Measurements from ENCODE around the gene BLOC1S3. TPM values are rescaled to one million over a fixed set of nuclear protein-coding genes. Genes with fewer than 3 reads are reported as not detected.

Gene BLOC1S3
- total RNA-seq, 1 experiment from 2014 or later: 11.5 TPM

- Histone ChIP-seq H3K4me1 (replicated peaks; ENCODE audit: insufficient read depth) (peaks cover 10% of the 10 kb centered on the region; the same call in 1 of the 2 replicates), H3K4me2 (no peak overlapping the region), H3K27ac (no peak overlapping the region), H3K27me3 (ENCODE audit: insufficient read depth, low read depth) (no peaks in the 10 kb centered on the region), H3K4me3 (no peak overlapping the region), H3K9me3 (ENCODE audit: insufficient read depth, low read depth) (no peaks in the 10 kb centered on the region), H3K36me3 (ENCODE audit: low read depth) (no peaks in the 10 kb centered on the region), H3F3A (ENCODE audit: insufficient read depth, low read depth) (peaks cover 12% of the 10 kb centered on the region; the same call in 1 of the 2 replicates), H3K79me2 (ENCODE audit: low read depth) (peaks cover 13% of the 10 kb centered on the region), H3K9me2 (ENCODE audit: insufficient read depth) (no peaks in the 10 kb centered on the region), H2AFZ (no peak overlapping the region), H4K20me1 (ENCODE audit: insufficient read depth) (peaks cover 10% of the 10 kb centered on the region; the same call in 1 of the 2 replicates)
- intact Hi-C loops (cut with micrococcal nuclease; ENCODE audit: unreplicated experiment): no loop called here
- ChIA-PET POLR2A (ENCODE audit: unreplicated experiment) (interaction anchor here (0.6 kb wide), 1 partner anchor 244 kb away, joined by 5 read pairs; no protein-coding TSS in a partner anchor), CTCF (no interaction called here)
- BruUV-seq (replicated peaks): no TSS peak
- DNase-seq: no peak
- TF ChIP-seq, protein P1, sequence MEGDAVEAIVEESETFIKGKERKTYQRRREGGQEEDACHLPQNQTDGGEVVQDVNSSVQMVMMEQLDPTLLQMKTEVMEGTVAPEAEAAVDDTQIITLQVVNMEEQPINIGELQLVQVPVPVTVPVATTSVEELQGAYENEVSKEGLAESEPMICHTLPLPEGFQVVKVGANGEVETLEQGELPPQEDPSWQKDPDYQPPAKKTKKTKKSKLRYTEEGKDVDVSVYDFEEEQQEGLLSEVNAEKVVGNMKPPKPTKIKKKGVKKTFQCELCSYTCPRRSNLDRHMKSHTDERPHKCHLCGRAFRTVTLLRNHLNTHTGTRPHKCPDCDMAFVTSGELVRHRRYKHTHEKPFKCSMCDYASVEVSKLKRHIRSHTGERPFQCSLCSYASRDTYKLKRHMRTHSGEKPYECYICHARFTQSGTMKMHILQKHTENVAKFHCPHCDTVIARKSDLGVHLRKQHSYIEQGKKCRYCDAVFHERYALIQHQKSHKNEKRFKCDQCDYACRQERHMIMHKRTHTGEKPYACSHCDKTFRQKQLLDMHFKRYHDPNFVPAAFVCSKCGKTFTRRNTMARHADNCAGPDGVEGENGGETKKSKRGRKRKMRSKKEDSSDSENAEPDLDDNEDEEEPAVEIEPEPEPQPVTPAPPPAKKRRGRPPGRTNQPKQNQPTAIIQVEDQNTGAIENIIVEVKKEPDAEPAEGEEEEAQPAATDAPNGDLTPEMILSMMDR (conservative IDR thresholded peaks at IDR 0.05): no peak
- TF ChIP-seq EZH2 (IDR thresholded peaks at IDR 0.05; ENCODE audit: low read depth): no peak
Measured at GRCh38 chr19:45172611-45173208, 5.9 kb upstream of the BLOC1S3 start.

DNA sequence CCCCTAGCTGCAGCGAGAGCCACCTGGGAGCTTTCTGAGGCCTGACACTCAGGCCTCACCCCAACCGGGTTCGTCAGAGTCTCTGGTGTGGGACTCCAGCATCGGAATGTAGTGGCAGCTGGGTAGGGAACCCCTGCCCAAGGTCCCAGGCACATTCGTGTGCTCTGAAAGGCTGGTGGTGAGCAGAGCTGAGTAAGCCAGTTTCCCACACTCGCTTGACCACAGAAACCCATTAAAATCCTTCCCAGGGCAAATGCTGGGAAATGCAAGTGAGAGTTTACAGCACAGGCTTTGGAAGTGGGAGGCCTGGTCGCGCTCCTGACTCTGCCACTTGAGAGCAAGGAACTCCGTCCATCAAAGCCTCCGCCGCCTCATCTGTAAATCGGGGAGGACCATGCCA, 4.8 kb upstream of the BLOC1S3 start:
- no TSS peak for BruUV-seq (replicated peaks)
- intact Hi-C loops (cut with micrococcal nuclease; ENCODE audit: unreplicated experiment): no loop called here
- Histone ChIP-seq H3K36me3 (ENCODE audit: low read depth) (no peaks in the 10 kb centered on the region), H3F3A (ENCODE audit: insufficient read depth, low read depth) (peaks cover 16% of the 10 kb centered on the region; the same call in 1 of the 2 replicates), H3K9me2 (ENCODE audit: insufficient read depth) (no peaks in the 10 kb centered on the region), H4K20me1 (ENCODE audit: insufficient read depth) (peaks cover 8% of the 10 kb centered on the region; the same call in 1 of the 2 replicates), H3K4me2 (no peak overlapping the region), H3K4me1 (replicated peaks; ENCODE audit: insufficient read depth) (peaks cover 10% of the 10 kb centered on the region; the same call in 1 of the 2 replicates), H3K27me3 (ENCODE audit: insufficient read depth, low read depth) (no peaks in the 10 kb centered on the region), H2AFZ (no peak overlapping the region), H3K79me2 (ENCODE audit: low read depth) (peaks cover 13% of the 10 kb centered on the region), H3K9me3 (ENCODE audit: insufficient read depth, low read depth) (no peaks in the 10 kb centered on the region), H3K4me3 (no peak overlapping the region), H3K27ac (no peak overlapping the region)
- CTCF ChIA-PET: no interaction called here
- TF ChIP-seq, protein P1 (conservative IDR thresholded peaks at IDR 0.05): no peak
- no peak for TF ChIP-seq EZH2 (IDR thresholded peaks at IDR 0.05; ENCODE audit: low read depth)
- DNase-seq: no peak
- POLR2A ChIA-PET (ENCODE audit: unreplicated experiment): no interaction called here

DNA sequence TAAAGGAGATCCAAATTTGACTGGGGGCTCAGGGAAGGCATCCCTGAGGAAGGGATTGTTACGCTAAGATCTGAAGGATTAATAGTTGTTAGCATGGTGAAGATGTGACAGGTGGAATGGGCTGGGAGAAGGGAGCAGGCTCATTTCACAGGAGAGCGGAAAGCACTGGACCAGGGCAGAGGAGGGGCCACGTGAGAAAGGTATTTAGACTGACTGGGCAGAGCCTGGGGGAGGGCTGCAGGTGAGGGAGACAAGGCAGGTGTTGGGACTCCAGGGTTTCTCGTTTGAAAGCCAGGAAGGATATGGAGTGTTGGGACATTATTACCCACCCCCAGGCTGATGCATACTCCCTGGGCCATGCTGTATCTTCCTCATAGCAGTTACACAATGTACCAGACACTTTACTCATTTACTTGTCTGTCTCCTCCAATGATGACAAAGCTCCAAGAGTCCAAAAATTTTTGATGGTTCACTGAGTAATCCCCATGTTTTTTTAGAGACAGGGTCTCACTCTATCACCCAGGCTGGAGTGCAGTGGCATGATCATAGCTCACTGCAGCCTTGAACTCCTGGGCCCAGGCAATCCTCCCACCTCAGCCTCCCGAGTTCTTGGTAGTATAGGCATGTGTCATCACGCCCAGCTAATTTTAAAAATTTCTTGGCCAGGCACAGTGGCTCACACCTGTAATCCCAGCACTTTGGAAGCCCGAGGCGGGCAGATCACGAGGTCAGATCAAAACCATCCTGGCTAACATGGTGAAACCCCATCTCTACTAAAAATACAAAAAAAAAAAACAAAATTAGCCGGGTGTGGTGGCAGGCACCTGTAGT, 2.9 kb upstream of the BLOC1S3 start:
- Histone ChIP-seq H3K79me2 (ENCODE audit: low read depth) (peaks cover 32% of the 10 kb centered on the region), H3K4me1 (replicated peaks; ENCODE audit: insufficient read depth) (peaks cover 16% of the 10 kb centered on the region; the same call in 1 of the 2 replicates), H3K27me3 (ENCODE audit: insufficient read depth, low read depth) (no peaks in the 10 kb centered on the region), H3K9me2 (ENCODE audit: insufficient read depth) (no peaks in the 10 kb centered on the region), H2AFZ (no peak overlapping the region), H3K9me3 (ENCODE audit: insufficient read depth, low read depth) (no peaks in the 10 kb centered on the region), H3K4me3 (no peak overlapping the region), H3K36me3 (ENCODE audit: low read depth) (no peaks in the 10 kb centered on the region), H3K4me2 (no peak overlapping the region), H3F3A (ENCODE audit: insufficient read depth, low read depth) (peaks cover 23% of the 10 kb centered on the region; the same call in 1 of the 2 replicates), H4K20me1 (ENCODE audit: insufficient read depth) (peaks cover 2% of the 10 kb centered on the region; the same call in 1 of the 2 replicates), H3K27ac (no peak overlapping the region)
- BruUV-seq (replicated peaks): no TSS peak
- ChIA-PET POLR2A (ENCODE audit: unreplicated experiment) (interaction anchor here (0.6 kb wide), 1 partner anchor 13 kb away, joined by 3 read pairs; no protein-coding TSS in a partner anchor), CTCF (no interaction called here)
- DNase-seq: no peak
- intact Hi-C loops (cut with micrococcal nuclease; ENCODE audit: unreplicated experiment): no loop called here
- TF ChIP-seq EZH2 (IDR thresholded peaks at IDR 0.05; ENCODE audit: low read depth): no peak
- TF ChIP-seq, protein P1 (conservative IDR thresholded peaks at IDR 0.05): no peak
